ENCODE data around the gene XRN1. TPM values are rescaled to one million over a fixed set of nuclear protein-coding genes. Genes with fewer than 3 reads are reported as not detected.

The XRN1 gene
- total RNA-seq, 1 donor from 2014 or later, result 23.5 TPM

DNA sequence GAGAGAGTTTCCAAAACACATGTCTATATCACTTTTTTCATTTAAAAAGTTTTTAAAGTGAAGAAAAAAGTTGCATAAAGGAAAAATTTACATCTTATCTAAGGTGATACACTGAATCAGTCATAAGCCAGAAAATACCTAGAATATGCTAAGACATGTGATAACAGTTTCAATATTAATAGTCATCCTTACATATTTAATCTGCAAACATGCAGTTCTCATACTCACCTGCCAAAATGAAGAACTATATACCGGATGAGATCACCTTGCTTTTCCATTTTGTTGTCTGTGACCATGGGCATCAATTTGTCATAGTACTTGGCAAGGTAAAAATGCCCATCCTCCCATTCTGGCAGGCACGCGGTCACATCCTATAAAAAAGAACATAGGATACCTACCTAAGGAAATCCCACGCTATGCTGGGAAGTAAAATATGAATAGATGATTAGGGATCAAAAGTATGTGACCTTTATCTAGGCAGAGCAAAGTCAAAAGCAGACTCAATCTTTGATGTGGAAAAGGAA is 37.1 kb upstream of the XRN1 start:
- Mint-ChIP-seq H3K4me1 (no peaks in the 10 kb centered on the region), H3K27me3 (ENCODE audit: low read depth) (no peaks in the 10 kb centered on the region), H3K27ac (ENCODE audit: unreplicated experiment) (no peak overlapping the region), H3K4me3 (no peak overlapping the region), H3K9me3 (peaks cover 3% of the 10 kb centered on the region), H3K36me3 (ENCODE audit: low read depth) (peaks cover 69% of the 10 kb centered on the region)
- DNase-seq (ENCODE audit: low read depth, low spot score), result no peak
- TF ChIP-seq, protein P1, sequence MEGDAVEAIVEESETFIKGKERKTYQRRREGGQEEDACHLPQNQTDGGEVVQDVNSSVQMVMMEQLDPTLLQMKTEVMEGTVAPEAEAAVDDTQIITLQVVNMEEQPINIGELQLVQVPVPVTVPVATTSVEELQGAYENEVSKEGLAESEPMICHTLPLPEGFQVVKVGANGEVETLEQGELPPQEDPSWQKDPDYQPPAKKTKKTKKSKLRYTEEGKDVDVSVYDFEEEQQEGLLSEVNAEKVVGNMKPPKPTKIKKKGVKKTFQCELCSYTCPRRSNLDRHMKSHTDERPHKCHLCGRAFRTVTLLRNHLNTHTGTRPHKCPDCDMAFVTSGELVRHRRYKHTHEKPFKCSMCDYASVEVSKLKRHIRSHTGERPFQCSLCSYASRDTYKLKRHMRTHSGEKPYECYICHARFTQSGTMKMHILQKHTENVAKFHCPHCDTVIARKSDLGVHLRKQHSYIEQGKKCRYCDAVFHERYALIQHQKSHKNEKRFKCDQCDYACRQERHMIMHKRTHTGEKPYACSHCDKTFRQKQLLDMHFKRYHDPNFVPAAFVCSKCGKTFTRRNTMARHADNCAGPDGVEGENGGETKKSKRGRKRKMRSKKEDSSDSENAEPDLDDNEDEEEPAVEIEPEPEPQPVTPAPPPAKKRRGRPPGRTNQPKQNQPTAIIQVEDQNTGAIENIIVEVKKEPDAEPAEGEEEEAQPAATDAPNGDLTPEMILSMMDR (conservative IDR thresholded peaks at IDR 0.05), result no peak

DNA sequence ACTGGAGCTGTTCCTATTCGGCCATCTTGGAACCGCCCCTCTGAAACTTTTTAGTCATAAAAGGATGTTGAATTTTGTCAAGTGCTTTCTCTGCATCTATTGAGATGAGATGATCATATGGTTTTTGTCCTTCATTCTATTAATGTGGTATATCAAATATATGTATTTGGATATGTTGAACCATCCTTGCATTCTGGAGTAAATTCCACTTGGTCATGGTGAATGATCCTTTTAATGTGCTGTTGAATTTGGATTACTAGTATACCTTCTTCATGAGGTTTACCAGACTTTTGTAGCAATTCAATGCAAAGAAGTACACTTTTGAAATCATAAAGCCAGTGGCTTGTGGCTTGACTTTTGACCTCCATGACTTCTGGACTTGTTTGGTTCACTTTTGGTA is 33.4 kb upstream of the XRN1 start:
- peaks cover 5% of the 10 kb centered on the region for H3K9me3 Mint-ChIP-seq
- H3K36me3 Mint-ChIP-seq (ENCODE audit: low read depth), result peaks cover 69% of the 10 kb centered on the region
- DNase-seq (ENCODE audit: low read depth, low spot score), result no peak
- TF ChIP-seq, protein P1 (conservative IDR thresholded peaks at IDR 0.05), result no peak
- H3K27ac Mint-ChIP-seq (ENCODE audit: unreplicated experiment), result no peak overlapping the region
- no peak overlapping the region for H3K4me3 Mint-ChIP-seq
- H3K4me1 Mint-ChIP-seq, result no peaks in the 10 kb centered on the region
- no peaks in the 10 kb centered on the region for H3K27me3 Mint-ChIP-seq (ENCODE audit: low read depth)

DNA sequence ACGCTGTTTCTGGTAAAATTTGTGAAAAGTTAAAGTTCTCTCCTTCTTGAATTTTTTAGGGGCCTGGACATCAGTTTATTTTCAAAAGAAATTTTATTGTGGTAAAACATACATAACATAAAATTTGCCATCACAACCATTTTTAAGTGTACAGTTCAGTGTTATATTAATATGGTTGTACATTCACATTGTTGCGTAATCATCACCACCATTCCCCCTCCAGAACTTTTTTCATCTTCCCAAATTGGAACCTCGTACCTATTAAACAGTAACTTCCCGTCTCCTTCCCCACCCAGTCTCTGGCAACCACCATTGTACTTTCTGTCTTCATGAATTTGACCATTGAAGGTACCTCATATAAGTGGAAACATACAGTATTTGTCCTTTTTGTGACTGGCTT is 23.0 kb upstream of the XRN1 start:
- no peak overlapping the region for H3K27ac Mint-ChIP-seq (ENCODE audit: unreplicated experiment)
- TF ChIP-seq, protein P1 (conservative IDR thresholded peaks at IDR 0.05), result no peak
- H3K9me3 Mint-ChIP-seq, result no peaks in the 10 kb centered on the region
- no peaks in the 10 kb centered on the region for H3K27me3 Mint-ChIP-seq (ENCODE audit: low read depth)
- H3K4me3 Mint-ChIP-seq, result no peak overlapping the region
- peaks cover 20% of the 10 kb centered on the region for H3K36me3 Mint-ChIP-seq (ENCODE audit: low read depth)
- DNase-seq (ENCODE audit: low read depth, low spot score), result no peak
- H3K4me1 Mint-ChIP-seq, result no peaks in the 10 kb centered on the region

DNA sequence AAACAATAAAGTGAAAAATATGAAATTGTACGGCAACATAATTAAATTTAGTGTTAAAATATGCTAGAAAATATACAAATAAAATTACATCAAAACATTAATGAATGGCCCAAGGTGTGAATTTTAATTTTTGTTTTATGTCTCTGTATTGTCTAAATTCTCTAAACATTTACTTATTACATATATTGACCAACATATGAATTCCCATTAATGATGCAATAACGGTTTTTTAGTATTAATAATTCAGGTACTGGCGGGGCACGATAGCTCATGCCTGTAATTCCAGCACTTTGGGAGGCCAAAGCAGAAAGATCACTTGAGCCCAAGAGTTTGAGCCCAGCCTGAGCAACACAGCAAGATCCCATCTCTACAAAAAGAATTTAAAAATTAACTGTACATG is 20.6 kb upstream of the XRN1 start:
- DNase-seq (ENCODE audit: low read depth, low spot score), result no peak
- H3K9me3 Mint-ChIP-seq, result no peaks in the 10 kb centered on the region
- no peak overlapping the region for H3K27ac Mint-ChIP-seq (ENCODE audit: unreplicated experiment)
- peaks cover 15% of the 10 kb centered on the region for H3K36me3 Mint-ChIP-seq (ENCODE audit: low read depth)
- no peaks in the 10 kb centered on the region for H3K27me3 Mint-ChIP-seq (ENCODE audit: low read depth)
- no peak overlapping the region for H3K4me3 Mint-ChIP-seq
- TF ChIP-seq, protein P1 (conservative IDR thresholded peaks at IDR 0.05), result no peak
- no peaks in the 10 kb centered on the region for H3K4me1 Mint-ChIP-seq

DNA sequence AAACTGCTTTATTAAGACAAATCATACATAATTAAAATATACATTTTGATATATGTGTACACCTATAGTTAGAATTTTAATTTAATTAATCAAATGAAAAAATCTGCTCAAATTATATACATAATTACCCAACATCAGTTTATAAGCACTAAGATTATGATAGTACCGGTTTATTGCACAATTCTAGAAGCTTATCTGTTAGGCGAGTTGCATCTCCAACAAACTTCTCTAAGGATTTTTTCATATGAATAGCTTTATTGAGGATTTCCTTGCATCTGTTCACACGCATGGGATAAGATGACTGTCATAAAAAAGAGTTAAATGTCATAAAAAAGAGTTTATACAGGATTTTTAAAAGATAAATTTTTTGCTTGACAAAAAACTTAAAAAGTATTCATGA is 19.9 kb upstream of the XRN1 start:
- Mint-ChIP-seq H3K4me3 (no peak overlapping the region), H3K27me3 (ENCODE audit: low read depth) (no peaks in the 10 kb centered on the region), H3K27ac (ENCODE audit: unreplicated experiment) (no peak overlapping the region), H3K36me3 (ENCODE audit: low read depth) (peaks cover 8% of the 10 kb centered on the region), H3K9me3 (no peaks in the 10 kb centered on the region), H3K4me1 (no peaks in the 10 kb centered on the region)
- TF ChIP-seq, protein P1 (conservative IDR thresholded peaks at IDR 0.05), result no peak
- DNase-seq (ENCODE audit: low read depth, low spot score), result no peak

DNA sequence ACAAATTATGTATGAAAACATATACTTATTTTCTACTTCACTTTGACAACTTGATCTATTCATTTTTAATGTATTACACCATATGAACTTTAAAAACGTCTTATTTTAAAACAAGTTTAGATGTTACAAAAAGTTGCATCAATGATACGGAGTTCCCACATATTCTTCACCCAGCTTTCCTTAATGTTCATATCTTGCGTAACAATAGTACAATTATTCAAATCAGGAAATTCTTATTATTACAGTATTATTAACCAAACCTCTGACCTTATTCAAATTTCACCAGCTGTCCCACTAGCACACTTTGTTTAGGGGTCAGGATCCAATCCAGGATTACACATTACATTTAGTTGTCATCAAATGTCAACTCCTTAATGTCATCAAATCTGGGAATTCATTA is 12.9 kb upstream of the XRN1 start:
- no peak for DNase-seq (ENCODE audit: low read depth, low spot score)
- Mint-ChIP-seq H3K9me3 (no peaks in the 10 kb centered on the region), H3K4me1 (no peaks in the 10 kb centered on the region), H3K4me3 (no peak overlapping the region), H3K27me3 (ENCODE audit: low read depth) (no peaks in the 10 kb centered on the region), H3K27ac (ENCODE audit: unreplicated experiment) (no peak overlapping the region), H3K36me3 (ENCODE audit: low read depth) (peaks cover 8% of the 10 kb centered on the region)
- TF ChIP-seq, protein P1 (conservative IDR thresholded peaks at IDR 0.05), result no peak
